ENCODE results near the gene CLIP4. TPM values are rescaled to one million over a fixed set of nuclear protein-coding genes. Genes with fewer than 3 reads are reported as not detected.

The CLIP4 gene
- polyA plus RNA-seq, 3 donors, result 14.0 to 29.6 (median 14.1) TPM

GRCh38 chr2:29202819-29203495 is 87.7 kb downstream of the CLIP4 start:
- DNase-seq (ENCODE audit: extremely low read depth in 1 of 11, low read depth in 9 of 11, low spot score in 4 of 11), result no peak

- no peak for DNase-seq (ENCODE audit: extremely low read depth in 1 of 11, low read depth in 9 of 11, low spot score in 4 of 11)
These were observed 91.7 kb downstream of the CLIP4 start for GRCh38 chr2:29206941-29207340.

- no peak for DNase-seq (ENCODE audit: extremely low read depth in 1 of 11, low read depth in 9 of 11, low spot score in 4 of 11)
These were observed 92.3 kb downstream of the CLIP4 start for GRCh38 chr2:29207352-29208148.

- no peak for DNase-seq (ENCODE audit: extremely low read depth in 1 of 11, low read depth in 9 of 11, low spot score in 4 of 11)
These were observed 94.3 kb downstream of the CLIP4 start for GRCh38 chr2:29209551-29209950.

- DNase-seq (ENCODE audit: extremely low read depth in 1 of 11, low read depth in 9 of 11, low spot score in 4 of 11), result no peak
These were observed 96.8 kb downstream of the CLIP4 start for GRCh38 chr2:29212009-29212408.

GRCh38 chr2:29213888-29214291 is 98.7 kb downstream of the CLIP4 start:
- DNase-seq (ENCODE audit: extremely low read depth in 1 of 11, low read depth in 9 of 11, low spot score in 4 of 11), result no peak

DNA sequence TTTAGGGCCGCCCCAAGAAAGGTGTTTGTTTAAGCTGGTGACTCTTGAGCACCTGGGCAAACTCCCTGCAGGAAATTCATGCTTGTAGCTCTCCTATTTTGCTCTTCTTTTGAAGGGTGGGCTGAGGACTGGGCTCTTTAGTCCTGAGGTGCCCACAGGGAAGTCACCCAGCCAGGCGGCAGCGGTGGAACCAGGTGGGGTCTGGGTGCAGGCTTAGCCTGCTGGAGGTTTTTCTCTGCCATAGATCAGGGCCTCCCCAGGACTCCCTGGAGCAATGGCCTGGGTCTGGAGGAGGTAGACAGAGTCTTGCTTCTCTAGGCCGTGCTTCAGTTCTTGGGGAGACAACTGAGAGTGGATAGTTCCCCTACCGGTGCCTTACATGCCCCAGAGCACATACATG is 99.9 kb downstream of the CLIP4 start:
- DNase-seq (ENCODE audit: extremely low read depth in 1 of 11, low read depth in 9 of 11, low spot score in 4 of 11), result no peak

- no peak for DNase-seq (ENCODE audit: extremely low read depth in 1 of 11, low read depth in 9 of 11, low spot score in 4 of 11)
These were observed 100.8 kb downstream of the CLIP4 start for GRCh38 chr2:29215739-29216608.

DNA sequence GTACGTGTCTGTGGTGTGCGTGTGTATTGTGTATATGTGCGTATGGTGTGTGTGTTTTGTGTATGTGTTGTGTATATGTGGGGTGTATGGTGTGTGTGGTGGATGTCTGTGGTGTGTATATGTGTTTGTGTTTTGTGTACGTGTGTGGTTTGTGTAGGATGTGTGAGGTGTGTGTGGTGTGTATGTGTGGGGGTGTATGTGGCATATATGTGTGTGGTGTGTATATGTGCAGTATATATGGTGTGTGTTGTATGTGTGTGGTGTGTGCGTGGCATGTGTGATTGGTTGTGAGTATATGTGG is 101.3 kb downstream of the CLIP4 start:
- DNase-seq (ENCODE audit: extremely low read depth in 1 of 11, low read depth in 9 of 11, low spot score in 4 of 11), result no peak

- no peak for DNase-seq (ENCODE audit: extremely low read depth in 1 of 11, low read depth in 9 of 11, low spot score in 4 of 11)
These were observed 102.9 kb downstream of the CLIP4 start for GRCh38 chr2:29218071-29218470.

- no peak for DNase-seq (ENCODE audit: extremely low read depth in 1 of 11, low read depth in 9 of 11, low spot score in 4 of 11)
These were observed 103.4 kb downstream of the CLIP4 start for GRCh38 chr2:29218550-29219125.

GRCh38 chr2:29219374-29219773 is 104.2 kb downstream of the CLIP4 start:
- no peak for DNase-seq (ENCODE audit: extremely low read depth in 1 of 11, low read depth in 9 of 11, low spot score in 4 of 11)

GRCh38 chr2:29220506-29221270 is 105.5 kb downstream of the CLIP4 start:
- DNase-seq (ENCODE audit: extremely low read depth in 1 of 11, low read depth in 9 of 11, low spot score in 4 of 11), result no peak

DNA sequence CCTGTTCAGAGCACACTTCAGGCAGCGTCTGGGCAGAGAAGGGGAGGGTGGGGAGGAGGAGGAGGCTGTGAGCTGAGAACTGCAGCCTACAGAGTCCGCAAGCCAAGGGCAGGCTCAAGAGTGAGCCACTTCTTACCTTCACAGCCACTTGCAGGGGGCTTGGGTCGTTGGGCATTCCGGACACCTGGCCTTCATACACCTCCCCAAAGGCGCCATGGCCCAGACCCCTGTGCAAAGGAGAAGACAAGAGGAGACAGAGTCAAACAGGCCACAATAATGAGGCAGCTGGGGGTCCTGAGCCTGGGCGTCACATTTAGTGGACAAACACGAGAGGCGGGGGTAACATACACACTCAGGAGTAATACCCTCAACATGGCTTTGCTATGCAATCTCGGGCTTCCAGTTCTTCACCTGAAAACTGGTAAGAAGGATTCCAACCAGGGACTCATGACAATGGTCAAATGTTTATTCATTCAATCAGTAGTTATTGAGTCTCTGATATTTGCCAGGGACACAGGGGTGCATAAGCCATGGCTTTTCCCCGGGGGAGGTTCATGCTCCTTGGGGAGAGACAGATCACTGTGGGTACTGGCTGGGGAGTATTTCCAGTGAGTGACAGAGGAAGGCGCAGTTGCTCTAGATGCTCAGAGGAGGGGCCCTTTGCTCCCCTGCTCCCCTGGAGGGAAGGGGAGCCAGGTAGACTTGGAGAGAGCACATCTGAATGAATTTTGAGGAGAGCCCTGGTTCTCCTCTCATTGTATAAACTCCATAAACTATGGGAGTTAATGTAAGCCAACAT is 107.4 kb downstream of the CLIP4 start:
- DNase-seq (ENCODE audit: extremely low read depth in 1 of 11, low read depth in 9 of 11, low spot score in 4 of 11), result no peak

DNA sequence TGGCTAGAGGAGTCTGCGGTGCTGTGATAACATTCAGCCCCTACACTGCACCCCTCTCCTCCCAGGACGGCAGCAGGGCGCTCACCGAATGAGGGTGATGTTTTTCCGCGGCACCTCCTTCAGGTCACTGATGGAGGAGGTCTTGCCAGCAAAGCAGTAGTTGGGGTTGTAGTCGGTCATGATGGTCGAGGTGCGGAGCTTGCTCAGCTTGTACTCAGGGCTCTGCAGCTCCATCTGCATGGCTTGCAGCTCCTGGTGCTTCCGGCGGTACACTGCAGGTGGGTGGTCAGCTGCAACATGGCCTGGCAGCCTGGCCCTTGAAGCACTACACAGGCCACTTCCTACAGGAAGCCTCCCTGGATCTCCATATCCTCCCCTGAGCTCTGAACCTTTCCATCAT is 108.0 kb downstream of the CLIP4 start:
- no peak for DNase-seq (ENCODE audit: extremely low read depth in 1 of 11, low read depth in 9 of 11, low spot score in 4 of 11)

- DNase-seq (ENCODE audit: extremely low read depth in 1 of 11, low read depth in 9 of 11, low spot score in 4 of 11), result peak in 1 of 11 donors; percentile 24
These were observed 108.9 kb downstream of the CLIP4 start for GRCh38 chr2:29223851-29224692.
